OCI-LY3 (cell line): Measurements from ENCODE around the gene TMEM123.
A peak's percentile ranks its signal among the peaks of the same experiment; 100 is the strongest.

Source experiments
- H2AFZ ChIP-seq: fragments of 200-600, 300-600 bp; shearing (Covaris generic); 2 replicates; pipeline ENCODE4 v1.6.0; 2014; ENCODE audit warnings: antibody characterized with exemption, low read depth, low read length
- H3K27ac ChIP-seq: fragments of 200-600, 300-600 bp; sonication (generic); 2 replicates; pipeline ENCODE4 v1.5.1; 2014; ENCODE audit warnings: mild to moderate bottlenecking, low read length, moderate library complexity, mixed read lengths
- H3K27me3 ChIP-seq: fragments of 200-600, 300-600 bp; sonication (generic); 2 replicates; pipeline ENCODE4 v1.6.1; 2014; ENCODE audit warnings: low read depth, low read length, mixed read lengths
- H3K36me3 ChIP-seq: fragments of 200-600, 300-600 bp; sonication (generic); replicated peaks from 2 replicates; pipeline ENCODE3; 2014; ENCODE audit warnings: low read depth, low read length, mixed read lengths
- H3K4me1 ChIP-seq: fragments of 300-600, 200-600 bp; sonication (generic); 2 replicates; pipeline ENCODE4 v1.6.1; 2014; ENCODE audit warnings: low read length, mixed read lengths
- H3K4me2 ChIP-seq: fragments of 200-600, 300-600 bp; sonication (generic); 2 replicates; pipeline ENCODE4 v1.6.1; 2014; ENCODE audit warnings: low read length, mixed read lengths
- H3K4me3 ChIP-seq: fragments of 300-600, 200-600 bp; sonication (generic); 2 replicates; pipeline ENCODE4 v1.5.1; 2014; ENCODE audit warnings: antibody characterized with exemption, mild to moderate bottlenecking, low read length, moderate library complexity
- H3K79me2 ChIP-seq: fragments of 300-600, 200-600 bp; shearing (Covaris generic); 2 replicates; pipeline ENCODE4 v1.6.1; 2014; ENCODE audit warnings: mild to moderate bottlenecking, low read length, mixed read lengths
- H3K9ac ChIP-seq: fragments of 300-600, 200-600 bp; shearing (Covaris generic); 2 replicates; pipeline ENCODE4 v1.6.0; 2014; ENCODE audit warnings: mild to moderate bottlenecking, low read length, moderate library complexity
- H3K9me3 ChIP-seq: fragments of 200-600, 300-600 bp; shearing (Covaris generic); 2 replicates; pipeline ENCODE4 v1.6.1; 2014; ENCODE audit warnings: low read length, mixed read lengths; ENCODE audit not compliant: insufficient read depth
- H4K20me1 ChIP-seq: fragments of 200-600, 300-600 bp; sonication (generic); 2 replicates; pipeline ENCODE4 v1.6.1; 2016; ENCODE audit warnings: low read length, mixed read lengths; ENCODE audit not compliant: insufficient read depth
- EZH2phosphoT487 ChIP-seq: fragments of 200-600 bp; shearing (Covaris generic); IDR thresholded peaks from 2 replicates; pipeline ENCODE4 v1.6.1; 2018; ENCODE audit warnings: antibody characterized with exemption, mixed run types, low read depth
- TF ChIP-seq, protein P1 (sequence below): fragments of 200-600, 300-600 bp; sonication (generic); IDR thresholded peaks from 2 replicates; pipeline ENCODE4 v1.5.1; 2014; ENCODE audit warnings: antibody characterized with exemption, low read length, low read depth

The TMEM123 gene

DNA sequence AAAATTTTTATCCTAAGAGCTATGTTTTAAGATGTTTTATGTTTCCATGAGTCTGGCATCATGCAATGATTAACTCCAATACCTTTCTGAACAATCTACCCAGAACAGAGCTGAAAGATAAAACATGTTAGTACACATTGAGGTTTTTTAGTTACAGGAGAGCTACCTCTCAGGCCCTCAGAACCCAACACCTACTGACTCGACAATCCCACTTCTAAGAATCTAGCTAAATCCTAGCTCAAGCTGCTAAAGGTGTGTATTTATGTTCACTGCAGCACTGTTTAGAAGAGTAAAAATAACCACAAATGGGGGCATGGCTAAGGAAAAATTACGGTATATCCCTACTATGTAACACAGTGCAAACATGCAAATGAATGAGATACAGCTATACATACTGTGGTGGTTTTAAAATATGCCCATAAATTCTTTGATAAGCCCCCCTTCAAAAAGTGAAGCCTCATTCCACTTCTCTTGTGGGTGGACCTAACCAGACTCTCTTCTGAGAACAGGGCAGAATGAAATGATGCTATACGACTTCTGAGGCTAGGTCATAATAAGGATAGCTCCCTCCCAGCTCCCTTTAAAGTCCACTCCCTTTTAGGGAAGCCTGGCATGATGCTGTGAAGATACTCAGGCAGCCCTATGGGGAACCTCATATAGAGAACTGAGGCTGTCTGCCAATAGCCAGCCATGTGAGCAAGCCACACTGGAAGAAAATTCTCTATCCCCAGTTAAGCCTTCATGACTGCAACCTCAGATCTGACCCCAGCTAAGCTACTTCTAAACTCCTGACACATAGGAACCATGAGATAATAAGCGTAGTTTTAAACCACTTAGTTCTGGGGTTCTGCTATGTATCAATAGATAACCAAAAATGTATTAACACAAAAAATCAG lies 29.5 kb downstream of the TMEM123 start:
- no peak overlapping the region for H3K9ac ChIP-seq

DNA sequence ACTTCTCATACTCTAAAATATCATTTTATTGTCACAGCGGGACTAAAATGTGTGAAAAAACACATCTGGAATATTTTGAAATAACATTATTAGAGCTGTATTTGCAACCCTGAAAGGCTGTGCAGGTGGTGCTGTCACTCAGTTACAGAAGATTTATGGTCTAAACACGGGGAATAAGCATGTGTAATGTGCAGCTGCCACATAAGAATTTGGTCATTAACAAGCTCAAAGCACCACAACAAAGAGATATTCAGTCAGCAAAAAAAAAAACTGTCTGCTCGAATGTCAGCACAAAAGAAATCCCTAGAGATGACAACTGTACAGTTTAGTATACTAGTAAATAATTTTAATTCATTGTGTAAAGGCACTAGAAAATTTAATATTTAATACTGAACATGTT lies 31.3 kb downstream of the TMEM123 start:
- peaks cover 4% of the 10 kb centered on the region for H3K36me3 ChIP-seq
- H3K4me3 ChIP-seq: no peak overlapping the region
- no peak overlapping the region for H2AFZ ChIP-seq
- no peak overlapping the region for H3K9ac ChIP-seq
- H3K4me2 ChIP-seq: peak overlapping the region; percentile 27
- peaks cover 58% of the 10 kb centered on the region for H3K79me2 ChIP-seq
- peaks cover 27% of the 10 kb centered on the region for H3K4me1 ChIP-seq
- H4K20me1 ChIP-seq: peaks cover 25% of the 10 kb centered on the region
- no peaks in the 10 kb centered on the region for H3K27me3 ChIP-seq
- H3K9me3 ChIP-seq: no peaks in the 10 kb centered on the region
- H3K27ac ChIP-seq: no peak overlapping the region
- TF ChIP-seq EZH2phosphoT487: no peak
- TF ChIP-seq, protein P1, sequence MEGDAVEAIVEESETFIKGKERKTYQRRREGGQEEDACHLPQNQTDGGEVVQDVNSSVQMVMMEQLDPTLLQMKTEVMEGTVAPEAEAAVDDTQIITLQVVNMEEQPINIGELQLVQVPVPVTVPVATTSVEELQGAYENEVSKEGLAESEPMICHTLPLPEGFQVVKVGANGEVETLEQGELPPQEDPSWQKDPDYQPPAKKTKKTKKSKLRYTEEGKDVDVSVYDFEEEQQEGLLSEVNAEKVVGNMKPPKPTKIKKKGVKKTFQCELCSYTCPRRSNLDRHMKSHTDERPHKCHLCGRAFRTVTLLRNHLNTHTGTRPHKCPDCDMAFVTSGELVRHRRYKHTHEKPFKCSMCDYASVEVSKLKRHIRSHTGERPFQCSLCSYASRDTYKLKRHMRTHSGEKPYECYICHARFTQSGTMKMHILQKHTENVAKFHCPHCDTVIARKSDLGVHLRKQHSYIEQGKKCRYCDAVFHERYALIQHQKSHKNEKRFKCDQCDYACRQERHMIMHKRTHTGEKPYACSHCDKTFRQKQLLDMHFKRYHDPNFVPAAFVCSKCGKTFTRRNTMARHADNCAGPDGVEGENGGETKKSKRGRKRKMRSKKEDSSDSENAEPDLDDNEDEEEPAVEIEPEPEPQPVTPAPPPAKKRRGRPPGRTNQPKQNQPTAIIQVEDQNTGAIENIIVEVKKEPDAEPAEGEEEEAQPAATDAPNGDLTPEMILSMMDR: no peak

More for the DNA sequence above, 29.5 kb downstream of the TMEM123 start:
- Histone ChIP-seq H3K79me2 (peaks cover 42% of the 10 kb centered on the region), H3K27ac (no peak overlapping the region), H3K36me3 (peaks cover 4% of the 10 kb centered on the region), H3K27me3 (no peaks in the 10 kb centered on the region), H4K20me1 (peaks cover 19% of the 10 kb centered on the region), H3K9me3 (no peaks in the 10 kb centered on the region), H3K4me2 (no peak overlapping the region), H3K4me3 (no peak overlapping the region), H3K4me1 (peaks cover 25% of the 10 kb centered on the region), H2AFZ (no peak overlapping the region)
- TF ChIP-seq, protein P1: no peak
- no peak for TF ChIP-seq EZH2phosphoT487

DNA sequence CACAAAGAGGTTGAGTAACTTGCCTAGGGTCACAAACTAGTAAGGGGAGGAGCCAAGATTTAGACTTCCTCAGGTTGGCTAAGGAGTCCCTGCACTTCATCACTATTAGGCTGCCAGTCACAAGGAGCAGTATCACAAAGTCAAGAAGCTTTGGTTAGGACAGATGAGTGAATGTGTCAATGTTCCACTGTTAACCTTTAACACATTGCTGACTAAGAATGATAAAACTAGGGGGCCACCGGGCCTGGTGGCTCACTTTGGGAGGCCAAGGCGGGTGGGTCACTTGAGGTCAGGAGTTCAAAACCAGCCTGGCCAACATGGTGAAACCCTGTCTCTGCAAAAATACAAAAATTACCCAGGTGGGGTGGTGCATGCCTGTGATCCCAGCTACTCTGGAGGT lies 32.0 kb downstream of the TMEM123 start:
- Histone ChIP-seq H3K4me3 (no peak overlapping the region), H3K4me1 (peaks cover 27% of the 10 kb centered on the region), H3K4me2 (peak overlapping the region; percentile 27), H3K9ac (no peak overlapping the region), H3K36me3 (peaks cover 4% of the 10 kb centered on the region), H3K9me3 (no peaks in the 10 kb centered on the region), H3K79me2 (peaks cover 63% of the 10 kb centered on the region), H2AFZ (no peak overlapping the region), H4K20me1 (peaks cover 23% of the 10 kb centered on the region), H3K27me3 (no peaks in the 10 kb centered on the region), H3K27ac (no peak overlapping the region)
- TF ChIP-seq, protein P1: no peak
- TF ChIP-seq EZH2phosphoT487: no peak

DNA sequence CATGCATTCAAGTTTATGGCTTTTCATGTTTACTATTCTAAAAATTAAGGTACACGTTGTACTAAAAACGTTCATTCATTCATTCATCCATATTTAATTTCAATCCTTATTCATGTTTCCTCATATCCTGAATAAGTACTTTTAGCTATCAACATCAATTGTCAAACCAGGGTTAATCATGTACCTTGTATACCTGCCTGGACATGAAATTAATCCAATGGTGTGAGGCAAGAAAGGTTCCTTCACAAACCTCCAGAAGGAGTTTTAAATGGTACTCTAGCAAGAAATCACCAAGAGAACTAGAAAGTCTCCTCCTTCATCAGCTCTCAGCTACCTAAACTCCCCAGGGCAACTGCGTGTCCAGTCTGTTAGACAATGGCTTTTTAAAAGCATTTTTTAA lies 33.4 kb downstream of the TMEM123 start:
- no peak overlapping the region for H3K4me3 ChIP-seq
- no peaks in the 10 kb centered on the region for H3K27me3 ChIP-seq
- no peaks in the 10 kb centered on the region for H3K9me3 ChIP-seq
- H3K9ac ChIP-seq: no peak overlapping the region
- no peak overlapping the region for H3K27ac ChIP-seq
- no peak overlapping the region for H3K4me2 ChIP-seq
- peaks cover 4% of the 10 kb centered on the region for H3K36me3 ChIP-seq
- H3K79me2 ChIP-seq: peaks cover 77% of the 10 kb centered on the region
- TF ChIP-seq, protein P1: no peak
- no peak for TF ChIP-seq EZH2phosphoT487
- H4K20me1 ChIP-seq: peaks cover 25% of the 10 kb centered on the region
- H2AFZ ChIP-seq: no peak overlapping the region
- peaks cover 27% of the 10 kb centered on the region for H3K4me1 ChIP-seq
